Mesothelial cell of epicardium (in vitro differentiated cells): Measurements from ENCODE around the gene SKIC8. TPM values are rescaled to one million over a fixed set of nuclear protein-coding genes. Genes with fewer than 3 reads are reported as not detected.

Experiments used
- DNase-seq, 2 experiments: peaks; one replicate each; pipeline ENCODE4 v3.0.0; 2021; ENCODE audit warnings: low spot score in 2 of 2; ENCODE audit not compliant: unreplicated experiment in 2 of 2
- H3K27ac Mint-ChIP-seq: 2 replicates; pipeline ENCODE4 v1.8.0; 2021; ENCODE audit warnings: mixed read lengths
- H3K27me3 Mint-ChIP-seq: 2 replicates; pipeline ENCODE4 v1.8.0; 2021; ENCODE audit warnings: low read depth, mixed read lengths
- H3K36me3 Mint-ChIP-seq: 2 replicates; pipeline ENCODE4 v1.8.0; 2021; ENCODE audit warnings: mixed read lengths
- H3K4me1 Mint-ChIP-seq: 2 replicates; pipeline ENCODE4 v1.8.0; 2021; ENCODE audit warnings: mixed read lengths
- H3K4me3 Mint-ChIP-seq: 2 replicates; pipeline ENCODE4 v1.8.0; 2021; ENCODE audit warnings: mild to moderate bottlenecking, moderate library complexity, mixed read lengths
- H3K9me3 Mint-ChIP-seq: 2 replicates; pipeline ENCODE4 v1.8.0; 2021; ENCODE audit warnings: mixed read lengths
- CTCF ChIP-seq: fragments of 200-600 bp; sonication (generic); IDR thresholded peaks from one replicate; pipeline ENCODE4 v1.5.0; 2021; ENCODE audit warnings: antibody characterized with exemption; ENCODE audit not compliant: unreplicated experiment
- total RNA-seq: library from RNA; stranded (reverse); gene quantifications from 3 replicates; pipeline ENCODE4 v1.2.1, GENCODE V29; 2021

The SKIC8 gene
- total RNA-seq, 1 donor from 2014 or later: 55.1 TPM

GRCh38 chr15:78324144-78324543, 24.7 kb upstream of the SKIC8 start:
- peak overlapping the region; percentile 81 for H3K27ac Mint-ChIP-seq
- no peaks in the 10 kb centered on the region for H3K9me3 Mint-ChIP-seq

GRCh38 chr15:78323693-78324092, 24.3 kb upstream of the SKIC8 start:
- Mint-ChIP-seq H3K4me1 (peaks cover 42% of the 10 kb centered on the region), H3K27me3 (peaks cover 2% of the 10 kb centered on the region), H3K9me3 (no peaks in the 10 kb centered on the region), H3K36me3 (no peaks in the 10 kb centered on the region), H3K27ac (peak overlapping the region; percentile 63), H3K4me3 (no peak overlapping the region)
- DNase-seq: no peak
- TF ChIP-seq CTCF: no peak

More at GRCh38 chr15:78324144-78324543, 24.7 kb upstream of the SKIC8 start:
- no peak for TF ChIP-seq CTCF
- no peak for DNase-seq
- Mint-ChIP-seq H3K4me3 (no peak overlapping the region), H3K27me3 (peaks cover 4% of the 10 kb centered on the region), H3K4me1 (peaks cover 42% of the 10 kb centered on the region), H3K36me3 (no peaks in the 10 kb centered on the region)

GRCh38 chr15:78322724-78323521, 23.5 kb upstream of the SKIC8 start:
- H3K36me3 Mint-ChIP-seq: no peaks in the 10 kb centered on the region
- H3K9me3 Mint-ChIP-seq: no peaks in the 10 kb centered on the region
- H3K4me3 Mint-ChIP-seq: no peak overlapping the region
- TF ChIP-seq CTCF: no peak
- H3K27ac Mint-ChIP-seq: peak overlapping the region; percentile 72
- peaks cover 43% of the 10 kb centered on the region for H3K4me1 Mint-ChIP-seq
- H3K27me3 Mint-ChIP-seq: peaks cover 2% of the 10 kb centered on the region
- no peak for DNase-seq

GRCh38 chr15:78322243-78322642, 22.8 kb upstream of the SKIC8 start:
- no peaks in the 10 kb centered on the region for H3K36me3 Mint-ChIP-seq
- no peak for TF ChIP-seq CTCF
- H3K4me1 Mint-ChIP-seq: peaks cover 49% of the 10 kb centered on the region
- peak overlapping the region; percentile 72 for H3K27ac Mint-ChIP-seq
- no peak for DNase-seq
- no peaks in the 10 kb centered on the region for H3K9me3 Mint-ChIP-seq
- peaks cover 2% of the 10 kb centered on the region for H3K27me3 Mint-ChIP-seq
- no peak overlapping the region for H3K4me3 Mint-ChIP-seq

GRCh38 chr15:78321786-78322185, 22.4 kb upstream of the SKIC8 start:
- H3K4me3 Mint-ChIP-seq: no peak overlapping the region
- H3K4me1 Mint-ChIP-seq: peaks cover 53% of the 10 kb centered on the region
- no peak for TF ChIP-seq CTCF
- peak overlapping the region; percentile 72 for H3K27ac Mint-ChIP-seq
- H3K36me3 Mint-ChIP-seq: no peaks in the 10 kb centered on the region
- no peaks in the 10 kb centered on the region for H3K9me3 Mint-ChIP-seq
- no peak for DNase-seq
- H3K27me3 Mint-ChIP-seq: peaks cover 2% of the 10 kb centered on the region
